Mammary epithelial cell (primary cell): Measurements from ENCODE around the gene TXNDC5.

Experiments
- CTCF ChIP-seq, 2 donors: IDR thresholded peaks in 1 of 2; conservative IDR thresholded peaks in 1 of 2; 2 replicates each; pipeline ENCODE4 v1.5.1; 2011 to 2012; ENCODE audit warnings: inconsistent platforms in 2 of 2, low read length in 2 of 2, mild to moderate bottlenecking in 2 of 2, control low read depth in 1 of 2, low read depth in 1 of 2; ENCODE audit not compliant: insufficient read depth in 1 of 2; ENCODE audit errors: extremely low read depth in 1 of 2
- EZH2 ChIP-seq: IDR thresholded peaks from 2 replicates; pipeline ENCODE4 v1.6.1; 2012; ENCODE audit warnings: low read length, inconsistent platforms, borderline replicate concordance

GRCh38 chr6:7878401-7878964 lies 32.1 kb downstream of the TXNDC5 start:
- TF ChIP-seq EZH2 (no peak), CTCF (conservative IDR thresholded peaks at IDR 0.05 in 1 of 2, IDR thresholded peaks at IDR 0.05 in 1 of 2; ENCODE audit: extremely low read depth in 1 of 2, insufficient read depth in 1 of 2, low read depth in 1 of 2, low read length in 2 of 2) (no peak)
